Heart left ventricle (tissue), 16 donors: ENCODE data around the gene RNASE3. TPM values are rescaled to one million over a fixed set of nuclear protein-coding genes. Genes with fewer than 3 reads are reported as not detected.
A peak's percentile ranks its signal among the peaks of the same experiment; 100 is the strongest.

Experiments
- ATAC-seq, 4 donors: fragments of 200-7000 bp; cut with Tn5 transposase; one replicate each; pipeline ENCODE4 v1.9.1; 2020 to 2022; ENCODE audit warnings: moderate library complexity in 4 of 4, mild to moderate bottlenecking in 3 of 4, moderate number of reproducible peaks in 1 of 4
- DNase-seq, 5 donors: peaks; one replicate each; pipeline ENCODE4 v3.0.0-alpha.2; 2020
- H3K27ac ChIP-seq, 12 donors: fragments of 200-600 bp; sonication (generic) in 4 of 12; one replicate each; pipeline versions ENCODE4 v1.5.0 to v1.8.0; 2016 to 2022; ENCODE audit warnings: mild to moderate bottlenecking in 2 of 12
- H3K27me3 ChIP-seq, 9 donors: fragments of 200-600 bp; sonication (generic) in 2 of 9; one replicate each; pipeline versions ENCODE4 v1.5.1 to v1.8.0; 2016 to 2022; ENCODE audit warnings: mild to moderate bottlenecking in 3 of 9
- H3K36me3 ChIP-seq, 9 donors: fragments of 200-600 bp; sonication (generic) in 2 of 9; one replicate each; pipeline versions ENCODE4 v1.5.0 to v1.8.0; 2018 to 2022; ENCODE audit warnings: mild to moderate bottlenecking in 2 of 9
- H3K4me1 ChIP-seq, 12 donors: fragments of 200-600 bp; sonication (generic) in 4 of 12; one replicate each; pipeline versions ENCODE4 v1.5.0 to v1.8.0; 2016 to 2022; ENCODE audit warnings: mild to moderate bottlenecking in 3 of 12
- H3K4me3 ChIP-seq, 12 donors: fragments of 200-600 bp; sonication (generic) in 4 of 12; one replicate each; pipeline versions ENCODE4 v1.5.0 to v1.8.0; 2017 to 2022; ENCODE audit warnings: mild to moderate bottlenecking in 9 of 12, moderate library complexity in 4 of 12
- H3K9me3 ChIP-seq, 12 donors: fragments of 200-600 bp; sonication (generic) in 4 of 12; one replicate each; pipeline versions ENCODE4 v1.5.0 to v1.8.0; 2016 to 2022; ENCODE audit warnings: mild to moderate bottlenecking in 1 of 12
- CTCF ChIP-seq, 12 donors: fragments of 200-600 bp; sonication (generic) in 4 of 12; IDR thresholded peaks; one replicate each; pipeline versions ENCODE4 v1.5.0 to v1.8.0; 2018 to 2022; ENCODE audit warnings: antibody characterized with exemption in 12 of 12, mild to moderate bottlenecking in 5 of 12
- POLR2A ChIP-seq, 2 donors: fragments of 450-650 bp; IDR thresholded peaks; one replicate each; pipeline ENCODE4 v1.6.1; 2017; ENCODE audit warnings: antibody characterized with exemption in 2 of 2, mild to moderate bottlenecking in 2 of 2, moderate library complexity in 2 of 2
- WGBS, 4 donors: extraction: QIAGEN DNeasy Blood & Tissue Kit in 2 of 4; methylation state at CpG; one replicate each; pipeline versions ENCODE4 v1.1.5 to v1.1.7; 2013 to 2018; 5-methylcytosine and 5-hydroxymethylcytosine counted together
- intact Hi-C, 10 donors: fragments of 100-400 bp; cut with DNase I; formaldehyde crosslinking; loops; one replicate each; pipeline versions ENCODE4 v1.11.1 to v1.14.2; 2022
- polyA plus RNA-seq, 2 donors: library from polyadenylated mRNA; stranded (reverse); fragments of 200-250 nt; gene quantifications; one replicate each; pipeline ENCODE4 v1.2.3, GENCODE V29; 2013
- total RNA-seq, 9 donors: library from RNA; depleted of rRNA in 2 of 9; stranded (reverse); fragments of >200 nt in 2 of 9; fragmentation: NEBNext Ultra II Directional in 3 of 9; extraction: Animal tissue kit (Norgen Biotek cat#: 25700) in 3 of 9; gene quantifications; one replicate each; pipeline versions ENCODE4 v1.1.0 to v1.2.4, GENCODE V29; 2016 to 2023
- donor health status: ischemic (EF 13 %, LVEDD 7.1; RV severe dilation, severe dysfunction).
- donor health status: healthy with polysubstance abuse.
- donor health status: DM: no; HTN: yes; CAD: no.
- donor health status: DM: no; HTN: no; CAD: no.
- donor health status: ischemic (EF 25% LVEDD 6.9; RV normal size, moderate dysfunction).
- donor health status: ischemic (EF 25% LVEDD 5.7; RV mildly dilated, moderate dysfunction).
- donor health status: healthy.
- donor health status: DM: yes; HTN: yes; CAD: no.
- donor health status: ischemic (EF 35%, LVEDD 5.7; RV mildly dilated, moderate dysfunction).
- donor health status: nonischemic (EF 11% LVEDD 7.7; RV severe dilation, severe dysfunction).
- donor health status: DM: yes; HTN: yes; CAD: no.
- donor health status: PGD.
- donor health status: ischemic (EF 29% LVEDD 5.4; RV normal size, mild dysfunction).
- donor health status: nonischemic (EF 23%, LVEDD 6.1; RV moderate dilation, normal function).

Gene RNASE3
- total and polyA plus RNA-seq, 11 donors: 0.12 to 0.61 (median 0.38) TPM; not detected in 8

- DNase-seq (no peak), ATAC-seq (no peak)
- 75 to 85% (median 77%) methylated on average over 4 of the region's 4 CpGs for WGBS, 4 donors
- peaks cover 0 to 17% (median 0%) of the 10 kb centered on the region in 12 donors for H3K4me1 ChIP-seq
- intact Hi-C loops: loop anchor here in 5 of 10 donors (5.0 to 10.0 kb wide), 7 partner anchors 51 to 252 kb away; partner anchors contain the start of genes RNASE7 (in 3 of the 5), TMEM253 (in 3 of the 5) and RNASE1 (in 1 of the 5)
- H3K36me3 ChIP-seq: no peaks in the 10 kb centered on the region
- H3K27me3 ChIP-seq: peaks cover 0 to 7% (median 0%) of the 10 kb centered on the region in 9 donors
- H3K27ac ChIP-seq: no peak overlapping the region
- no peak for TF ChIP-seq POLR2A (IDR thresholded peaks at IDR 0.05)
- TF ChIP-seq CTCF (IDR thresholded peaks at IDR 0.05): no peak
- no peak overlapping the region for H3K4me3 ChIP-seq
- H3K9me3 ChIP-seq: no peaks in the 10 kb centered on the region
Measured at GRCh38 chr14:20853042-20853441, 38.1 kb upstream of the RNASE3 start.

GRCh38 chr14:20855652-20856291 is 35.4 kb upstream of the RNASE3 start:
- DNase-seq (peak in 4 of 5 donors; percentile 54 to 65 (median 58)), ATAC-seq (peak; percentile 84 to 96 (median 95))
- H3K27me3 ChIP-seq: peaks cover 0 to 9% (median 0%) of the 10 kb centered on the region in 9 donors
- TF ChIP-seq CTCF (IDR thresholded peaks at IDR 0.05): peak; percentile 64 to 85 (median 74)
- TF ChIP-seq POLR2A (IDR thresholded peaks at IDR 0.05): no peak
- no peaks in the 10 kb centered on the region for H3K36me3 ChIP-seq
- H3K9me3 ChIP-seq: no peaks in the 10 kb centered on the region
- peaks cover 0 to 6% (median 0%) of the 10 kb centered on the region in 12 donors for H3K4me1 ChIP-seq
- WGBS, 4 donors: 7 to 13% (median 12%) methylated on average over 8 of the region's 8 CpGs
- no peak overlapping the region for H3K4me3 ChIP-seq
- intact Hi-C loops: loop anchor here (1.0 to 10.0 kb wide), 21 partner anchors 17 to 249 kb away; partner anchors contain the start of genes RNASE7 (in 4 of the 10), TMEM253 (in 4 of the 10) and RNASE1 (in 1 of the 10)
- H3K27ac ChIP-seq: no peak overlapping the region

GRCh38 chr14:20857207-20857606 is 34.0 kb upstream of the RNASE3 start:
- no peak overlapping the region for H3K27ac ChIP-seq
- no peak overlapping the region for H3K4me3 ChIP-seq
- H3K4me1 ChIP-seq: peaks cover 0 to 6% (median 0%) of the 10 kb centered on the region in 12 donors
- no peaks in the 10 kb centered on the region for H3K36me3 ChIP-seq
- no peaks in the 10 kb centered on the region for H3K9me3 ChIP-seq
- ATAC-seq (no peak), DNase-seq (no peak)
- peaks cover 0 to 9% (median 0%) of the 10 kb centered on the region in 9 donors for H3K27me3 ChIP-seq
- intact Hi-C loops: loop anchor here (1.0 to 10.0 kb wide), 20 partner anchors 16 to 248 kb away; partner anchors contain the start of genes RNASE7 (in 4 of the 10), TMEM253 (in 4 of the 10) and RNASE1 (in 1 of the 10)
- no peak for TF ChIP-seq CTCF (IDR thresholded peaks at IDR 0.05)
- no peak for TF ChIP-seq POLR2A (IDR thresholded peaks at IDR 0.05)

GRCh38 chr14:20857630-20858261 is 33.4 kb upstream of the RNASE3 start:
- intact Hi-C loops: loop anchor here (1.0 to 10.0 kb wide), 20 partner anchors 15 to 247 kb away; partner anchors contain the start of genes RNASE7 (in 4 of the 10), TMEM253 (in 4 of the 10) and RNASE1 (in 1 of the 10)
- DNase-seq (peak; percentile 44 to 86 (median 68)), ATAC-seq (peak in 3 of 4 donors; percentile 68 to 80 (median 74))
- H3K36me3 ChIP-seq: no peaks in the 10 kb centered on the region
- peaks cover 0 to 6% (median 0%) of the 10 kb centered on the region in 12 donors for H3K4me1 ChIP-seq
- 30 to 31% (median 30%) methylated on average over 14 of the region's 14 CpGs for WGBS, 4 donors
- no peak overlapping the region for H3K27ac ChIP-seq
- peak; percentile 82 to 96 (median 94) for TF ChIP-seq CTCF (IDR thresholded peaks at IDR 0.05)
- TF ChIP-seq POLR2A (IDR thresholded peaks at IDR 0.05): no peak
- H3K27me3 ChIP-seq: peaks cover 0 to 9% (median 0%) of the 10 kb centered on the region in 9 donors
- H3K9me3 ChIP-seq: no peaks in the 10 kb centered on the region
- H3K4me3 ChIP-seq: peak overlapping the region in 1 of 12 donors; percentile 31
